GM19463 (cell line): Measurements from ENCODE around the gene GPBP1.
"Not testable (repeated sequence)": the region's sequence is repeated elsewhere in the genome, so short reads cannot be mapped to it uniquely, and the experiment has no call there.

Experiments
- ATAC-seq: cut with Tn5 transposase; IDR thresholded peaks from one replicate; pipeline ENCODE4 v1.9.1; 2021; ENCODE audit warnings: mild to moderate bottlenecking, moderate library complexity; ENCODE audit not compliant: unreplicated experiment

Gene GPBP1

DNA sequence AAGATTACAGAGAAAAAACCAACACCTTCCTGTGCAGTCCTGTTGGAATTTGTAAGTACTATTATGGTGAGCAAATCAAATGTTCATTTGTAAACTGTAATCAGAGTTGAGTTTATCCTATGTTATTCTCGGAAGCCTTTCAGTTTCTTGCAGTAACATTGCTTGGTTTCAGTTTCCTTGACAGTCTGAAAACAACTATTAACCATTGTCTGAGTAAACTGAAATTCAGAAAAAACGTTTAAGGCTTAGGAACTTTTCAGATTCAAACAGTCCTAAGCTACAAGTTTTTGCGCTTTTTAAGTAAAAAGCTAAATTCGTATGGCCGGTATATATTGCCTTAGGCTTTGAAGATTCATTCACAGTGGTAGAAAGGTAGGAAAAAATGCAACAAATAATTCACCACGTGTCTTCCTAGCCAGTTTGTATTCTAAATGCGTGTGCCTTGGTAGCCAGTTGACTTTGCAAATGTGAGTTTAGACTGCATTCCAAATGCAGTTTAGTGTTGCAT, 2.5 kb downstream of the GPBP1 start:
- no peak for ATAC-seq

DNA sequence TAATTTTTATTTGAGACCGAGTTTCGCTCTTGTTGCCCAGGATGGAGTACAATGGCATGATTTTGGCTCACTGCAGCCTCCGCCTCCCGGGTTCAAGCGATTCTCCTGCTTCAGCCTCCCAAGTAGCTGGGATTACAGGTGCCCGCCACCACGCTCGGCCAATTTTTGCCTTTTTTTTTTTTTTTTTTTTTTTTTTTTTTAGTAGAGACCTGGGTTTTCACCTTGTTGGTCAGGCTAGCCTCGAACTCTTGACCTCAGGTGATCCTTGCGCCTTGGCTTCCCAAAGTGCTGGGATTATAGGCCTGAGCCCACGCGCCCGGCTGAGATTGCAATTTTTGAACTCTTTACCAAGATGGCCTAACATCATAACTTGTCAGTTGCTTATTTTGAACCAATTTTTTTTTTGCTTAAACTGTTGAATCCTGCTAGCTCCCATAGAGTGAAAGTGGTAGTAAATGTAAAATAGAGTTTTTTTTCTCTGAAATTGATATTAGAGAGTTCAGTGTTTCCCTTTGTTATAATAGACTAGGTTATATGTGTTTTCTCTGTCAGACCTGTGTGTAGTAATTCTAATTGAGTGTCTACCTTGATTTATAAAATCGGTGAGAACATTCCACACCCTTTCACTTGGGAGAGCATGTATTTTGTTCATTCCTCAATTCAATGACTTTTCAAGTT, 3.8 kb downstream of the GPBP1 start:
- no peak for ATAC-seq

DNA sequence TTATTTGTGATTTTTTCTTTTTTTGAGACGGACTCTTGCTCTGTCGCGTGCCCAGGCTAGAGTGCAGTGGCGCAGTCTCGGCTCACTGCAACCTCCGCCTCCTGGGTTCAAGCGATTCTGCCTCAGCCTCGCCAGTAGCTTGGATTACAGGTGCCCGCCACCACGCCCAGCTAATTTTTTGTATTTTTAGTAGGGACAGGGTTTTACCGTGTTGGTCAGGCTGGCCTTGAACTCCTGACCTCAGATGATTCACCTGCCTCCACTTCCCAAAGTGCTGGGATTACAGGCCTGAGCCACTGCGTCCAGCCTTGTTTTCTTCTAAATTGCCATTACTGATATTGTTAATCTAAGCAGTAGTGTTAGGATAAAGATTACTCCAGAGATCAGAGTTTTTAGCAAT, 4.4 kb downstream of the GPBP1 start:
- ATAC-seq: not testable (repeated sequence)

DNA sequence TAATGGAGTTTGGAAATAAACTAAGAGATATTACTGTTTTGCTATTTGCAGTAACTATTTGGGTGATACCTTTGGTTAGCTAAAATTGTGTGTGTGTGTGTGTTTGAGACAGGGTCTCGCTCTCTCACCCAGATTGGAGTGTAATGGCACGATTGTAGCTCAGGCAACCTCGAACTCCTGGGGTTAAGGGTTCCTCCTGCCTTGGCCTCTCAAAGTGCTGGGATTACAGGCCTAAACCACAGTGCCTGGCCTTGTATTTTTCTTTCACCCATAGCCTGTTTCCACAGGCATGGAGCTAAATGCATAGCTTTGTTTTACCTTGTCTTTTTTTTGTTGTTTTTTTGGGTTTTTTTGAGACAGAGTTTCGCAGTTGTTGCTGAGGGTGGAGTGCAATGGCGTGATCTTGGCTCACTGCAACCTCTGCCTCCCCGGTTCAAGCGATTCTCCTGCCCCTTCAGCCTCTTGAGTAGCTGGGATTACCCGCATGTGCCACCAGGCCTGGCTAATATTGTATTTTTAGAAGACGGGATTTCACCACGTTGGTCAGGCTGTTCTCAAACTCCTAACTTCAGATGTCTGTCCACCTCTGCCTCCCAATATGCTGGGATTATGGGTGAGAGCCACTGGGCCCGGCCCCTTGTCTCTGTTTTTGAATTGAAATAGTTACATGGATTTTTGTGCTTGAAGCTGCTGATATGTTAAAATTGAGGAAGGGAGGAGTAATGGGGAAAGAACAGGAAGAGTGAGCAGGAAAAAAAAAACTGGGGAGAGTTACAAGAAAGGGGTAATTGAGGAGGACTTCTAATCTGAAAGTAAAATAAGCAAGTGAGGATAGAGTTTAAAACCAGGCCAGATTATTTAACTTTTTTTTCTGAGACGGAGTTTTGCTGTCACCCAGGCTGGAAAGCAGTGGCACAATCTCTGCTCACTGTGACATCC, 5.7 kb downstream of the GPBP1 start:
- ATAC-seq: no peak

DNA sequence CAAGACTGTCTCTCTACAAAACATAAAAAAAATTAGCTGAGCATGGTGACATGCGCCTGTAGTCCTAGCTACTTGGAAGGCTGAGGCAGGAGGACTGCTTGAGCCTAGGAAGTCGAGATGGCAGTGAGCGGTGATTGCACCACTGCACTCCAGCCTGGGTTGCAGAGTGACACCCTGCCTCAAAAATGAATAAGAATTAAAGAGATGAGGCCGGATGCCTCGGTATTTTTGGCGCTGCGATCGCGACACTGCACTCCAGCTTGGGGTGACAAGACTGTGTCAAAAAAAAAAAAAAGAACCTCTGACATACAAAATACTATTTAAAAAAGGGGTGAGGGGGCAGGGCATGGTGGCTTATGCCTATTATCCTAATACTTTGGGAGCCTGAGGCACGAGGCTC, 7.3 kb downstream of the GPBP1 start:
- no peak for ATAC-seq

DNA sequence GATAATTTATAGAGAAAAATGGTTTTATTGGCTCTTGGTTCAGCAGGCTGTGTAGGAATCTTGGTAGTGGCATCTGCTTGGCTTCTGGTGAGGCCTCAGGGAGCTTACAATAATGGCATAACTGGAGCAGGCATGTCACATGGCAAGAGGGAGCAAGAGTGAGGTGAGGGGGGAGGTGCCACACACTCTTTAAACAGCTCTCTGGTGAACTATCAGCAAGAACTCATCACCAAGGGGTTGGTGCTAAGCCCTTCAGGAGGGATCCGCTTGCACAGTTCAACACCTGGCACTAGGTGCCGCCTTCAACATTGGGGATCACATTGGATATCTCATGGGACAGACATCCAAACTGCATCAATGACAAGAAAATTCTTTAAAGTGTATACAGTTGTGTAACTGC, 10.5 kb downstream of the GPBP1 start:
- ATAC-seq: no peak

DNA sequence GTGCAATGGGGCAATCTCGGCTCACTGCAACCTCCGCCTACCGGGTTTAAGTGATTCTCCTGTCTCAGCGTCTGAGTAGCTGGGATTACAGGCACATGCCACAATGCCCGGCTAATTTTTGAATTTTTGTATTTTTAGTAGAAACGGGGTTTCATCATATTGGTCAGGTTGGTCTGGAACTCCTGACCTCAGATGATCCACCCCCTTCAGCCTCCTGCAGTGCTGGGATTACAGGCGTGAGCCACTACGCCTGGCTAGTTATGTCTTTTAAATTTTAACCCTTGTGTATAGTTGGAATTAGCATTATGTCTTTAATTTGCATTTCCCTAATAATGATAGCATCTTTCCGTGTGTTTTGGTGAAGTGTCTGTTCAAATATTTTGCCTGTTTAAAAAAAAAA, 11.5 kb downstream of the GPBP1 start:
- no peak for ATAC-seq

DNA sequence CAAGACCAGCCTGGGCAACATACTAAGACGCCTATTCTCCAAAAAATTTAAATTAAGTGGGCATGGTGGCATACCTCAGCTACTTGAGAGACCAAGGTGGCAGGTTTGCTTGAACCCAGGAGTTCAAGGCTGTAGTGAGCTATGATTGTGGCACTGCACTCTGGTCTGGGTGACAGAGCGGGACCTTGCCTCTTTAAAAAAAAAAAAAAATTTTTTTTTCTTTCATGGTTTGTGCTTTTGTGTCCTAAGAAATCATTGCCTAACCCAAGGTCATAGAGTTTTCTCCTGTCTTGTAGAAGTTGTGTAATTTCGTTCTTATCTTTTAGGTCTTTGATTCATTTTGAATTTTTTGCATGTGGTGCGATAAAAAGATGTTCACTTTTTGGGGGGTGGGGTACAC, 12.3 kb downstream of the GPBP1 start:
- ATAC-seq: no peak

DNA sequence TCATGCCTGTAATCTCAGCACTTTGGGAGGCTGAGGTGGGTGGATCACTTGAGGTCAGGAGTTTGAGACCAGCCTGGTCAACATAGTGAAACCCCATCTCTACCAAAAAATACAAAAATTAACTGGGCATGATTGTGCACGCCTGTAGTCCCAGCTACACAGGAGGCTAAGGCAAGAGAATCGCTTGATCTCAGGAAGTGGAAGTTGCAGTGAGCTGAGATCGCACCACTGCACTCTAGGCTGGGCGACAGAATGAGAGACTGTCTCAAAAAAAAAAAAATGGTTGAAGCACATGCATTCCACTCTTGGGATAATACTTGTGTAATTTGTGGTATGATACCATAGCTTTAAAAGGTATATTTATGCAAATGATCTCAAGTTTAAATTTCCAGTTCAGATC, 14.1 kb downstream of the GPBP1 start:
- not testable (repeated sequence) for ATAC-seq

DNA sequence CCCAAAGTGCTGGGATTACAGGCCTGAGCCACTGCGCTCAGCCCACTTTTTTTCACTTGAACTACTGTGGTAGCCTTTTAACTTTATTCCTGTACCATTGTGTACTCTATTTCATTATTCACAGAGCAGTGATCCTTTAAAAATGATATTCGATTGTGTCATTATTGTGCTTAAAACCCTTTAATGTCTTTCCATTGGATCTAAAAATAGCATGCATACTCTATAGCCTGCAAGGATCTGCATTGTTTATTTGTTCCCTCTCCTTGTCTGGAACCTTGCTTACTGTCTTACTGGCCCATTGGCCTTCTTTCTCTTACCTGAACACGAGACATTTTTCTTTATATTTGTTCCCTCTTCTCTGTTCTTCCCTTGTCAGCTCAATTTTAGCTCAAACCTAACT, 15.7 kb downstream of the GPBP1 start:
- ATAC-seq: no peak

DNA sequence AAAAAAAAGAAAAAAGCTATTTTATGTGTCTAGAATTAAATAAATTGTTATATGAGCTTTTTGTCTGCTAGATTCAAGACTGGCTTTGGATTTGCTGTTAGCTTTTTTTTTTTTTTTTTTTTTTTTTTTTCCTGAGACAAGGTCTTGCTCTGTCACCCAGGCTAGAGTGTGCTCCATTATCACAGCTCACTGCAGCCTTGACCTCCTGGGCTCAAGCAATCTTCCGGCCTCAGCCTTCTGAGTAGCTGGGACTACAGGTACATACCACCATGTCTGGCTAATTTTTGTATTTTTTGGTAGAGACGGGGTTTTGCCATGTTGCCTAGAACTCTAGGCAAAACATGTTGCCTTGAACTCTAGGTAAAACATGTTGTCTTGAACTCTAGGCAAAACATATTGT, 16.7 kb downstream of the GPBP1 start:
- no peak for ATAC-seq

DNA sequence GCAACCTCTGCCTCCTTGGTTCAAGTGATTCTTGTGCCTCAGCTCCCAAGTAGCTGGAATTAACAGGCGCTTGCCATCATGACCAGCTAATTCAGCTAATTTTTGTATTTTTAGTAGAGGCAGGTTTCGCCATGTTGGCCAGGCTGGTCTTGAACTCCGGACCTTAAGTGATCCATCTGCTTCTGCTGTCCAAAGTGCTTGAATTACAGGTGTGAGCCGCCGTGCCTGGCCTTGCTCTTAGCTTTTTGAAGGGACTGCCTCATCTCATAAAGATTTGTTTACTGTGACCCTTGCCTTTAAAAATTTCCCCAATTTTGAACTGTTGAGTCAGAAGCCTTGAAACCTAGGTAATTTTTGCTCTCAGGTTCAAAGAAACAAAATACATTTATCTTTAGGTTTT, 17.3 kb downstream of the GPBP1 start:
- ATAC-seq: no peak

DNA sequence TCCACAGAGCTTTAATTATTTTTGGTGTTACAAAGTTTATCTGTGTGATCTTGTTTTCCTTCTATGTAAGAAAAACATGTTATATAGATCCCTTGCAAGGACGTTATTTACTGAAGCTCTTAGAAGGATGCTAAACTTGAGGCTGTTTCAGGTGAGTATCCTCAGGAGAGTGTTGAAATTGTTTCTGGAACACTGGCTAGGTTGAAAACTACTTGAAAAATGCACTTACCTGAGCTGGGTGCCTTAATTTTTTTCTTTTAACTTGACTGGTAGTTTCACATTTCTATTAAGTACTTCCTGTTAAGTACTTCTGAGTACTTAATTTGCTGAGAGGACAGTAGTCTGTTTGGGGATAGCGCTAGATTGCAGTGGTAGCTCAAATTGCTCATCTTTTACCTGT, 18.1 kb downstream of the GPBP1 start:
- ATAC-seq: no peak

DNA sequence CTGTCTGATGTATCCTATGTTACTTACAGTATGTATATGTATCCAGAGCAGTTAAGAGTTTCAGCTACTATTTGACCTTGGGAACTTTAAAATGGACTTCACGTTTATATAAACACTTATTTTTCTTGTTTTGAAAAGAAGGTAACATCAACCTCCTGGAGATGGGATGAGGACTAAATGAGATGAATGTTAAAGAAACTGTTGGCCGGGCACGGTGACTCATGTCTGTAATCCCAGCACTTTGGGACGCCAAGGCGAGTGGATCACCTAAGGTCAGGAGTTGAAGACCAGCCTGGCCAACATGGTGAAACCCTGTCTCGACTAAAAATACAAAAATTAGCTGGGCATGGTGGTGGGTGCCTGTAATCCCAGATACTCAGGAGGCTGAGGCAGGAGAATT, 19.0 kb downstream of the GPBP1 start:
- not testable (repeated sequence) for ATAC-seq

DNA sequence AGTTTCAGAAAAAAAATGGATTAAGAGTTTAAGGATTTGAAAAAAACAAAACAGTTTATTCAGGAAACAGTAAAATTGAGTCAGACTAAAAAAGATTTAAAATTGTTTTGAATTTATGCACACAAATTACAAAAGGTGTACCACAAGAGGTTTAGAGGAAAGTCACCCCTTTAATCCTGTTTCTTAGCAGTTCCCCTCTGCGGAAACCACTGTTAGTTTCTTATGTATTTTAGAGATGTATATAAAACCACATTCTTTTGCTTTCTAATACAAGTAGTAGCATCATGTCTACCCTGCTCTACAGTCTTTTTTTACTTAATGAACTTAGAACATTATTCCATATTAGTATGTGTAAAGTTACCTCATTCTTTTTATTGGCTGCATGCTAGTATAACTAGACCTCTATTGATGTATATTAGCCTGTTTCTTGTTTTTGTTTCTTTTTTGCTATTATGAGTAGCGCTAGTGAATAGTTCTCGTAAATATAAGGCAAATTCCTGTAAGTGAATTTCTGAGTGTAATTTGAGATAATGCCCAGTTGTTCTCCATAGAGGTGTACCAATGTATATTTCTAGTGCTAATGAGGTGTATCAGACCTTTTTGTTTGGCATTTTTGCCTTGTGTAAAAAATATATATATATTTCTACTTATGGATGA, 20.0 kb downstream of the GPBP1 start:
- no peak for ATAC-seq

DNA sequence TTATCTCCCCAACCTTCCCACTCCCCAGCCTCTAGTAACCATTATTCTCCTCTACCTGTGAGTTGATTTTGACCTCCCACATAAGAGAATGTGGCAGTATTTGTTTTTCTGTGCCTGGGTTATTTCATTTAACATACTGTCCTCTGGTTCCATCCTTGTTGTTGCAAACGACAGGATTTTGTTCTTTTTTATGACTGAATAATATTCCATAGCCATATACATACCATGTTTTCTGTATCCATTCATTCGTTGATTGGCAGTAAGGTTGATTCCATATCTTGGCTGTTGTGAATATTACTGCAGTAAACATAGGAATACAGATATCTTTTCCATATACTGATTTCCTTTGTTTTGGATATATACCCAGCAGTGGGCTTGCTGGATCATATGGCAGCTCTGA, 20.8 kb downstream of the GPBP1 start:
- ATAC-seq: no peak

DNA sequence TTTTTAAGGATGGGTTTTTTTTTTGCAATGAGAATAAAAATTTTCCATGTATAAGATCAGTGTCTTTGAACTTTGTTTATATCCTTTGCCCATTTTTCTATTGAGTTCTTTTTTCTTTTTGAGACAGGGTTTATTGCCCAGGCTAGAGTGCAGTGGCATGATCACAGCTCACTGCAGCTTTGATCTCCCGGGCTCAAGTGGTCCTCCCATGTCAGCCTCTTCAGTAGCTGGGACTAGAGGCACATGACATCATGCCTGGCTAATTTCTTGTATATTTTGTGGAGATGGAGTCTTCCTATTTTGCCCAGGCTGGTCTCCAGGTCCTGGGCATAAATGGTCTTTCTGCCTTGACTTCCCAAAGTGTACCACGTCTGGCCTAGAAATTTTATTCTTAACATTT, 21.2 kb downstream of the GPBP1 start:
- ATAC-seq: no peak

DNA sequence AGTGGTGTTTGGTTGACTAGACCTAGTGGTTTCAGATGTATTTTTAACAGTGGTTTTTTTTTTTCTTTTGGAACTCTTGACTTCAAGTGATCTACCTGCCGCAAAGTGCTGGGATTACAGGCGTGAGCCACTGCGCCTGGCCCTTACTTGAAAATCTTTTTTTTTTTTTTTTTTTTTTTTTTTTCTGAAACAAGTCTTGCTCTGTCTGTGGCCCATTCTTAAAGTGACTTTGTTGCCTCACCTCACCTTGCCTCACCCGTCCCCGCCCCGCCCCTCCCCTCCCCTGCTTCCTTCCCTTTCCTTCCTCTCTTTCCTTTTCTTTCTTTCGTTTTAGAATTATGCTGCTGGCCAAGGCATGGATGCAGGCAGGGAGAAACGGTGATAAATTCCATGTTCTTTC, 26.0 kb downstream of the GPBP1 start:
- no peak for ATAC-seq

DNA sequence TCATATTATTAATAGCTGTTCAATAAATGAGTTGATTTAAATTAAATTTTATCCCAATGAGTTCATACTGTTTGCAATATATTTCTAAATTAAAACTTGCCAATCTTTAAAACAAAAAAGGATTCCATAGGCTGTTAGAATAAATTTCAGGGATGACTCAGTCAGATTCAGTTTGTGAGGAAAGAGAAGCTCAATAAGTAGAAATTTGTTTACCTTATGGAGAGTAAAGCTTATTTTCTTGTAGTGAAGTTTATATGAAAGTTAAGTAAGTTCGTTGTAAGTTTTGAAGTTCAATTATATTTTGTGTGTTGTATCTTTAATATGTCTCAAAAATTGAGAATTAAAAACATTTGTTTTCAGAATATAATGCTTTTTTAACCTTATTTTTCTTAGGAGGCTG, 29.0 kb downstream of the GPBP1 start:
- no peak for ATAC-seq

DNA sequence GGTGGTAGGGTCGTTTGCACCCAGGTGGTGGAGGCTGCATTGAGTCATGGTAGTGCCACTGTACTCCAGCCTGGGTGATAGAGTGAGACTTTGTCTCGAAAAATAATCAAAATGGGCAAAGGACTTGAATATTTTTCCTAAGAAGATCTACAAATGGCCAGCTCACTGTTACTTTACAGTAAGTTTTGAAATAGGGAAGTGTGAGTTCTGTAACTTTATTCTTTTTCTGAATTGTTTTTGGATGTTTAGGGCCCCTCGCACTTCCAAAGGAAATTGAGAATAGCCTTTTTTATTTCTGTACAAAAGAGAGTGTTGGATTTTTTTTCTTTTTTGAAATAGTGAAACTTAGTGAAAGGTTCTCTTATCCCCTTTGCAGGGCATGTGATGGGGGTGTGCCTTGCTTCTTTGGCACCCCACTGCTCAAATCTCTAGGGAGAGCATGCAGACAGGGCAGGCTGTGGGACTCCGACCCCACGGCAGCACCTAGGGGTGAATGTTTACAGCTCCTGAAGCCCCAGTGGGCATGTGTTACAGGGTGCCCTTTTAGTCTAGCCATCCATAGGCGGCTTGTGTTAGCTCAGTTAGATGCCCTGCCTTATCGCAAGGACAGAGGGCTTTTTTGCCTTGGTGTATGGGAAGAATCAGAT, 33.3 kb downstream of the GPBP1 start:
- no peak for ATAC-seq

DNA sequence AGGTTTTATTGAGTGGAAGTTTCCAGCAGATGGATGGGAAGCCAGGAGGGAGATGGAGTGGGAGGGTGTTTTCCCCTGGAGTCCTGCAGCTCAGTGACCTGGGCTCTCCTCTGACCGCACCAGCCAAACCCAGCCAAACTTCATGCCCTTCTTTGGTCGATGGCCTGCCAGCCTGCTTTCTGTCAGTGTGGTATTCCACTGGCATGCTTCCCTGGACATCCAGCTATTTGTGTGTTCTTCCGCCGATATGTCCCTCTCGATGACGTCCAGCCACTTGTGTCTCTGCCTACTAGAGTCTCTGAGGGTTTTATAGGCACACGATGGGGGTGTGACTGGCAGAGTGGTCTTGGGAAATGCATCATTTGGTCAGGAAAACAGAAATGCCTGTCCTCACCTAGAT, 33.8 kb downstream of the GPBP1 start:
- no peak for ATAC-seq
